Endodermal cell (in vitro differentiated cells): Measurements from ENCODE around the gene UBR1. TPM values are rescaled to one million over a fixed set of nuclear protein-coding genes. Genes with fewer than 3 reads are reported as not detected.
"Not testable (repeated sequence)": the region's sequence is repeated elsewhere in the genome, so short reads cannot be mapped to it uniquely, and the experiment has no call there.

Experiments
- DNase-seq: peaks from one replicate; pipeline ENCODE4 v3.0.0-alpha.2; 2017
- H3K27ac ChIP-seq: 2 replicates; pipeline ENCODE4 v1.5.1; 2013; ENCODE audit warnings: mild to moderate bottlenecking, low read depth, low read length, moderate library complexity
- H3K27me3 ChIP-seq: 2 replicates; pipeline ENCODE4 v1.6.1; 2013; ENCODE audit warnings: mild to moderate bottlenecking, low read length, moderate library complexity; ENCODE audit not compliant: insufficient read depth, control insufficient read depth, poor library complexity, severe bottlenecking
- H3K36me3 ChIP-seq: 2 replicates; pipeline ENCODE4 v1.7.0; 2013; ENCODE audit warnings: mild to moderate bottlenecking, low read length, moderate library complexity; ENCODE audit not compliant: control insufficient read depth, insufficient read depth
- H3K4me1 ChIP-seq: one replicate; pipeline ENCODE4 v1.7.0; 2013; ENCODE audit warnings: low read length; ENCODE audit not compliant: control insufficient read depth, insufficient read depth
- H3K4me3 ChIP-seq: 2 replicates; pipeline ENCODE4 v1.5.1; 2013; ENCODE audit warnings: mild to moderate bottlenecking, low read length, moderate library complexity
- H3K9ac ChIP-seq: 2 replicates; pipeline ENCODE4 v1.6.1; 2013; ENCODE audit warnings: mild to moderate bottlenecking, low read length, moderate library complexity; ENCODE audit not compliant: poor library complexity, severe bottlenecking; ENCODE audit errors: extremely low read depth
- H3K9me3 ChIP-seq: 2 replicates; pipeline ENCODE4 v1.6.1; 2013; ENCODE audit warnings: mild to moderate bottlenecking, low read length, moderate library complexity; ENCODE audit not compliant: control insufficient read depth
- H3K27ac Mint-ChIP-seq: 2 replicates; pipeline ENCODE4 v1.8.0; 2020; ENCODE audit warnings: mixed read lengths
- H3K27me3 Mint-ChIP-seq: 2 replicates; pipeline ENCODE4 v1.8.0; 2021; ENCODE audit warnings: mild to moderate bottlenecking, mixed read lengths; ENCODE audit not compliant: insufficient read depth
- H3K36me3 Mint-ChIP-seq: 2 replicates; pipeline ENCODE4 v1.8.0; 2020; ENCODE audit warnings: low read depth, mixed read lengths
- H3K4me1 Mint-ChIP-seq: 2 replicates; pipeline ENCODE4 v1.8.0; 2020; ENCODE audit warnings: mixed read lengths
- H3K4me3 Mint-ChIP-seq: 2 replicates; pipeline ENCODE4 v1.8.0; 2020; ENCODE audit warnings: mild to moderate bottlenecking, moderate library complexity, mixed read lengths
- H3K9me3 Mint-ChIP-seq: 2 replicates; pipeline ENCODE4 v1.8.0; 2020; ENCODE audit warnings: mild to moderate bottlenecking, mixed read lengths
- CTCF ChIP-seq: fragments of 200-600 bp; sonication (generic); conservative IDR thresholded peaks from 2 replicates; pipeline ENCODE4 v1.5.0; 2021; ENCODE audit warnings: antibody characterized with exemption, mild to moderate bottlenecking
- WGBS, 2 experiments: methylation state at CpG; one replicate each; pipeline versions ENCODE4 v1.1.5 to v1.1.7; 2013; ENCODE audit warnings: missing lambda C conversion rate in 2 of 2, mixed read lengths in 1 of 2; ENCODE audit not compliant: insufficient coverage in 1 of 2, insufficient read length in 1 of 2; 5-methylcytosine and 5-hydroxymethylcytosine counted together
- total RNA-seq, 2 donors: library from RNA; stranded (reverse); fragmentation: NEBNext Ultra II Directional in 1 of 2; extraction: Animal tissue kit (Norgen Biotek cat#: 25700) in 1 of 2; gene quantifications; 2 replicates in 1 of 2; 3 replicates in 1 of 2; pipeline ENCODE4 v1.2.1, GENCODE V29; 2021

Gene UBR1
- total RNA-seq, 2 donors from 2014 or later: 30.3 to 30.9 TPM

- Histone ChIP-seq H3K36me3 (peaks cover 15% of the 10 kb centered on the region), H3K9ac (peak within 1 kb of the TSS; percentile 68), H3K27me3 (peaks cover 16% of the 10 kb centered on the region), H3K9me3 (peaks cover 10% of the 10 kb centered on the region), H3K4me3 (peak within 1 kb of the TSS; percentile 91), H3K27ac (no peak within 1 kb of the TSS), H3K4me1 (peaks cover 3% of the 10 kb centered on the region)
- TF ChIP-seq CTCF: peak; percentile 14
- H3K27me3 Mint-ChIP-seq: peaks cover 28% of the 10 kb centered on the region
- peaks cover 11% of the 10 kb centered on the region for H3K9me3 Mint-ChIP-seq
- H3K4me1 Mint-ChIP-seq: peaks cover 10% of the 10 kb centered on the region
- WGBS, 2 experiments: 1% methylated on average over 25 to 66 of the region's 66 CpGs
- H3K4me3 Mint-ChIP-seq: peak within 1 kb of the TSS; percentile 72
- H3K36me3 Mint-ChIP-seq: peaks cover 13% of the 10 kb centered on the region
- peak; percentile 90 for DNase-seq
- H3K27ac Mint-ChIP-seq: peak within 1 kb of the TSS; percentile 79
Observed at GRCh38 chr15:43133430-43134156, 27.8 kb upstream of the UBR1 start, which contains the start of gene TMEM62. TMEM62 (plus strand) TSS chr15:43133586; CDS start chr15:43133803, 217 bp downstream.

- Mint-ChIP-seq H3K4me1 (peaks cover 10% of the 10 kb centered on the region), H3K9me3 (peaks cover 17% of the 10 kb centered on the region), H3K27ac (peak overlapping the region; percentile 79), H3K27me3 (peaks cover 28% of the 10 kb centered on the region), H3K4me3 (peak overlapping the region; percentile 72), H3K36me3 (peaks cover 8% of the 10 kb centered on the region)
- peaks cover 9% of the 10 kb centered on the region for H3K36me3 ChIP-seq
- H3K9me3 ChIP-seq: peaks cover 15% of the 10 kb centered on the region
- peak; percentile 54 for DNase-seq
- peaks cover 3% of the 10 kb centered on the region for H3K4me1 ChIP-seq
- H3K9ac ChIP-seq: peak overlapping the region; percentile 68
- peak overlapping the region; percentile 91 for H3K4me3 ChIP-seq
- 20 to 37% methylated on average over 6 to 19 of the region's 20 CpGs for WGBS, 2 experiments
- TF ChIP-seq CTCF: no peak
- no peak overlapping the region for H3K27ac ChIP-seq
- H3K27me3 ChIP-seq: peaks cover 16% of the 10 kb centered on the region
Observed at GRCh38 chr15:43132830-43133429, 27.1 kb upstream of the UBR1 start.

- H3K4me1 ChIP-seq: no peaks in the 10 kb centered on the region
- peaks cover 7% of the 10 kb centered on the region for H3K27me3 ChIP-seq
- Mint-ChIP-seq H3K27ac (no peak overlapping the region), H3K4me3 (no peak overlapping the region), H3K9me3 (peaks cover 21% of the 10 kb centered on the region), H3K4me1 (no peaks in the 10 kb centered on the region), H3K27me3 (peaks cover 26% of the 10 kb centered on the region), H3K36me3 (no peaks in the 10 kb centered on the region)
- 93 to 100% methylated on average over 2 to 4 of the region's 4 CpGs for WGBS, 2 experiments
- no peak overlapping the region for H3K9ac ChIP-seq
- H3K27ac ChIP-seq: no peak overlapping the region
- no peak for DNase-seq
- no peak overlapping the region for H3K4me3 ChIP-seq
- TF ChIP-seq CTCF: no peak
- H3K9me3 ChIP-seq: peaks cover 19% of the 10 kb centered on the region
- no peaks in the 10 kb centered on the region for H3K36me3 ChIP-seq
Observed at GRCh38 chr15:43128980-43129335, 23.1 kb upstream of the UBR1 start.

- H3K27ac ChIP-seq, H3K9ac ChIP-seq, H3K4me3 Mint-ChIP-seq, H3K4me3 ChIP-seq, DNase-seq, H3K4me1 Mint-ChIP-seq, H3K36me3 Mint-ChIP-seq, H3K36me3 ChIP-seq, H3K27ac Mint-ChIP-seq, H3K4me1 ChIP-seq, H3K27me3 ChIP-seq: not testable (repeated sequence)
- H3K9me3 Mint-ChIP-seq: peaks cover 21% of the 10 kb centered on the region
- H3K27me3 Mint-ChIP-seq: peaks cover 26% of the 10 kb centered on the region
- H3K9me3 ChIP-seq: peaks cover 19% of the 10 kb centered on the region
- 65 to 79% methylated on average over 4 to 9 of the region's 10 CpGs for WGBS, 2 experiments
Observed at GRCh38 chr15:43128174-43128979, 22.5 kb upstream of the UBR1 start.
